IMR-90 (cell line): ENCODE data around the gene LRRC4C. TPM values are rescaled to one million over a fixed set of nuclear protein-coding genes. Genes with fewer than 3 reads are reported as not detected.

Source experiments
- ATAC-seq: fragments of 200-7000 bp; cut with Tn5 transposase; 2 replicates; pipeline ENCODE4 v1.9.1; 2020; ENCODE audit warnings: low read depth, mild to moderate bottlenecking, moderate library complexity
- BruUV-seq: library from RNA; stranded (reverse); fragments of 400-500 nt; replicated peaks from 2 replicates; lab custom pipeline; 2021; lab: Mats Ljungman, UMichigan
- CTCF ChIA-PET: fragments of 300-600 bp; formaldehyde crosslinking; extraction: SDS; loops from one replicate; lab custom pipeline; 2021; ENCODE audit warnings: antibody characterized with exemption; lab: Yijun Ruan, JAX
- POLR2A ChIA-PET: fragments of 300-600 bp; sonication (Branson Sonifier 250); formaldehyde crosslinking; loops from one replicate; lab custom pipeline; 2022; ENCODE audit warnings: antibody characterized with exemption; ENCODE audit not compliant: unreplicated experiment; lab: Charles Lee
- DNase-seq: peaks from one replicate; pipeline ENCODE4 v3.0.0; 2013
- H2AFZ ChIP-seq: replicated peaks from 2 replicates; pipeline ENCODE3; 2013; ENCODE audit warnings: low read length, mild to moderate bottlenecking; ENCODE audit not compliant: poor library complexity
- H2AK5ac ChIP-seq: 2 replicates; pipeline ENCODE4 v1.6.1; 2013; ENCODE audit warnings: low read depth, low read length, inconsistent platforms
- H2AK9ac ChIP-seq: replicated peaks from 2 replicates; pipeline ENCODE3; 2013; ENCODE audit warnings: mild to moderate bottlenecking, low read depth, low read length, moderate library complexity; ENCODE audit not compliant: poor library complexity
- H2BK120ac ChIP-seq: 2 replicates; pipeline ENCODE4 v1.6.1; 2013; ENCODE audit warnings: low read depth, low read length, inconsistent platforms
- H2BK15ac ChIP-seq: 3 replicates; pipeline ENCODE4 v1.6.1; 2013; ENCODE audit warnings: low read depth, low read length, inconsistent platforms
- H2BK20ac ChIP-seq: 2 replicates; pipeline ENCODE4 v1.6.1; 2013; ENCODE audit warnings: low read depth, mild to moderate bottlenecking, inconsistent platforms, low read length, moderate library complexity
- H2BK5ac ChIP-seq: 2 replicates; pipeline ENCODE4 v1.6.1; 2013; ENCODE audit warnings: mild to moderate bottlenecking, low read depth, low read length, inconsistent platforms; ENCODE audit not compliant: poor library complexity, severe bottlenecking
- H3K14ac ChIP-seq: replicated peaks from 2 replicates; pipeline ENCODE4 v1.6.1; 2013; ENCODE audit warnings: low read depth, low read length, inconsistent platforms
- H3K18ac ChIP-seq: 2 replicates; pipeline ENCODE4 v1.6.1; 2013; ENCODE audit warnings: low read depth, low read length, control low read depth
- H3K23ac ChIP-seq: 2 replicates; pipeline ENCODE4 v1.6.1; 2013; ENCODE audit warnings: low read depth, low read length, inconsistent platforms
- H3K27ac ChIP-seq: 2 replicates; pipeline ENCODE4 v1.5.1; 2013; ENCODE audit warnings: mild to moderate bottlenecking, control low read depth, low read length; ENCODE audit not compliant: insufficient read depth
- H3K27me3 ChIP-seq: 2 replicates; pipeline ENCODE4 v1.6.1; 2013; ENCODE audit warnings: low read length; ENCODE audit not compliant: control insufficient read depth, insufficient read depth
- H3K36me3 ChIP-seq: 2 replicates; pipeline ENCODE4 v1.6.1; 2013; ENCODE audit warnings: low read length, mixed read lengths; ENCODE audit not compliant: control insufficient read depth, insufficient read depth
- H3K4ac ChIP-seq: 2 replicates; pipeline ENCODE4 v1.6.1; 2013; ENCODE audit warnings: low read depth, low read length, inconsistent platforms
- H3K4me1 ChIP-seq: 2 replicates; pipeline ENCODE4 v1.6.1; 2013; ENCODE audit warnings: low read length, mixed read lengths; ENCODE audit not compliant: control insufficient read depth, insufficient read depth
- H3K4me2 ChIP-seq: 2 replicates; pipeline ENCODE4 v1.6.1; 2013; ENCODE audit warnings: low read depth, mild to moderate bottlenecking, control low read depth, low read length, moderate library complexity
- H3K4me3 ChIP-seq: 2 replicates; pipeline ENCODE4 v1.5.1; 2013; ENCODE audit warnings: low read depth, mild to moderate bottlenecking, control low read depth, low read length, moderate library complexity; ENCODE audit not compliant: insufficient read depth
- H3K56ac ChIP-seq: 2 replicates; pipeline ENCODE4 v1.6.1; 2013; ENCODE audit warnings: low read length, inconsistent platforms; ENCODE audit not compliant: insufficient read depth; ENCODE audit errors: extremely low read depth
- H3K79me1 ChIP-seq, 2 experiments: 2 replicates each; pipeline ENCODE4 v1.6.1; 2013; ENCODE audit warnings: low read length in 2 of 2, inconsistent platforms in 1 of 2, low read depth in 1 of 2
- H3K9ac ChIP-seq: 2 replicates; pipeline ENCODE4 v1.6.1; 2013; ENCODE audit warnings: low read depth, low read length, control low read depth
- H3K9me1 ChIP-seq: 2 replicates; pipeline ENCODE4 v1.6.1; 2013; ENCODE audit warnings: low read length, inconsistent platforms; ENCODE audit not compliant: insufficient read depth
- H3K9me3 ChIP-seq: 2 replicates; pipeline ENCODE4 v1.6.1; 2013; ENCODE audit warnings: low read length; ENCODE audit not compliant: control insufficient read depth, insufficient read depth
- H4K20me1 ChIP-seq: 2 replicates; pipeline ENCODE4 v1.6.1; 2013; ENCODE audit warnings: low read length, inconsistent platforms; ENCODE audit not compliant: insufficient read depth
- H4K5ac ChIP-seq: 2 replicates; pipeline ENCODE4 v1.6.1; 2013; ENCODE audit warnings: mild to moderate bottlenecking, low read depth, low read length, control low read depth
- H4K8ac ChIP-seq, 2 experiments: 2 replicates each; pipeline ENCODE4 v1.6.1; 2013; ENCODE audit warnings: low read depth in 2 of 2, low read length in 2 of 2, control low read depth in 1 of 2, inconsistent platforms in 1 of 2
- H4K91ac ChIP-seq: 2 replicates; pipeline ENCODE4 v1.6.1; 2013; ENCODE audit warnings: low read depth, low read length, inconsistent platforms; ENCODE audit not compliant: insufficient read depth
- BHLHE40 ChIP-seq: fragments of 150-350 bp; IDR thresholded peaks from 2 replicates; pipeline ENCODE4 v1.6.1; 2016; ENCODE audit warnings: mild to moderate bottlenecking, low read depth, low read length
- CEBPB ChIP-seq: IDR thresholded peaks from 2 replicates; pipeline ENCODE4 v1.6.1; 2012; ENCODE audit warnings: low read depth, low read length, improper control_type of control experiment
- CHD1 ChIP-seq: IDR thresholded peaks from 2 replicates; pipeline ENCODE4 v1.6.1; 2012; ENCODE audit warnings: low read depth, low read length, improper control_type of control experiment
- ELK1 ChIP-seq: fragments of 150-350 bp; IDR thresholded peaks from 2 replicates; pipeline ENCODE4 v1.6.1; 2016; ENCODE audit warnings: low read depth, mild to moderate bottlenecking, low read length, moderate library complexity, borderline replicate concordance
- MAFK ChIP-seq: IDR thresholded peaks from 2 replicates; pipeline ENCODE4 v1.6.1; 2012; ENCODE audit warnings: low read depth, low read length, improper control_type of control experiment
- MAZ ChIP-seq: IDR thresholded peaks from 2 replicates; pipeline ENCODE4 v1.6.1; 2012; ENCODE audit warnings: low read depth, mild to moderate bottlenecking, low read length, improper control_type of control experiment, moderate library complexity, borderline replicate concordance
- MXI1 ChIP-seq: IDR thresholded peaks from 2 replicates; pipeline ENCODE4 v1.6.1; 2012; ENCODE audit warnings: low read depth, mild to moderate bottlenecking, low read length, moderate library complexity, borderline replicate concordance
- NFE2L2 ChIP-seq: fragments of 150-350 bp; IDR thresholded peaks from 2 replicates; pipeline ENCODE4 v1.6.1; 2016; ENCODE audit warnings: low read depth, mild to moderate bottlenecking, low read length
- POLR2A ChIP-seq: IDR thresholded peaks from 2 replicates; pipeline ENCODE4 v1.6.1; 2012; ENCODE audit warnings: mild to moderate bottlenecking, low read depth, low read length
- RAD21 ChIP-seq: IDR thresholded peaks from 2 replicates; pipeline ENCODE4 v1.6.1; 2012; ENCODE audit warnings: low read length, improper control_type of control experiment
- RCOR1 ChIP-seq: IDR thresholded peaks from 2 replicates; pipeline ENCODE4 v1.6.1; 2012; ENCODE audit warnings: mild to moderate bottlenecking, low read length, improper control_type of control experiment; ENCODE audit not compliant: insufficient replicate concordance
- RFX5 ChIP-seq: IDR thresholded peaks from 2 replicates; pipeline ENCODE4 v1.8.0; 2012; ENCODE audit warnings: low read depth, mild to moderate bottlenecking, low read length, moderate library complexity
- SMC3 ChIP-seq: fragments of 150-350 bp; IDR thresholded peaks from 2 replicates; pipeline ENCODE4 v1.6.1; 2016; ENCODE audit warnings: low read depth, mild to moderate bottlenecking, antibody characterized with exemption, low read length, moderate library complexity
- USF2 ChIP-seq: fragments of 150-350 bp; IDR thresholded peaks from 2 replicates; pipeline ENCODE4 v1.6.1; 2017; ENCODE audit warnings: mild to moderate bottlenecking, antibody characterized with exemption, low read length, low read depth
- WGBS, 2 experiments: methylation state at CpG; one replicate each; pipeline versions ENCODE4 v1.1.5 to v1.1.7; 2013; ENCODE audit warnings: missing lambda C conversion rate in 2 of 2; ENCODE audit not compliant: insufficient read length in 1 of 2; ENCODE audit errors: extremely low coverage in 2 of 2; 5-methylcytosine and 5-hydroxymethylcytosine counted together
- dilution Hi-C: fragments of 300-500 bp; cut with HindIII; formaldehyde crosslinking; loops from one replicate; pipeline ENCODE4 v1.14.3; 2018; ENCODE audit warnings: low sequenced_read_pairs; ENCODE audit not compliant: unreplicated experiment
- in situ Hi-C: fragments of 300-500 bp; cut with MboI; formaldehyde crosslinking; loops from 3 replicates; pipeline ENCODE4 v1.14.3; 2019; ENCODE audit warnings: low sequenced_read_pairs, inconsistent platforms, mixed read lengths
- intact Hi-C: fragments of 100-400 bp; cut with micrococcal nuclease; formaldehyde crosslinking; loops from 2 replicates; pipeline ENCODE4 v1.10.0; 2022
- polyA plus RNA-seq, 3 experiments: library from polyadenylated mRNA; depleted of rRNA; stranded (reverse); fragments of >200 nt; gene quantifications; 2 replicates each; pipeline ENCODE4 v1.2.3, GENCODE V29; 2012; ENCODE audit warnings: low replicate concordance in 1 of 3
- total RNA-seq: library from RNA; depleted of rRNA; stranded (reverse); fragments of >200 nt; gene quantifications from 2 replicates; pipeline ENCODE4 v1.2.3, GENCODE V29; 2012

The LRRC4C gene
- total and polyA plus RNA-seq, 2 of the 4 experiments (the other 2 are of a cell fraction): under 0.01 to 0.03 TPM

- no peak overlapping the region for H3K18ac ChIP-seq
- H3K27ac ChIP-seq: no peak overlapping the region
- H3K14ac ChIP-seq: no peak overlapping the region
- no peak overlapping the region for H4K5ac ChIP-seq
- no peak overlapping the region for H4K91ac ChIP-seq
- H3K9ac ChIP-seq: no peak overlapping the region
- H4K20me1 ChIP-seq: no peaks in the 10 kb centered on the region
- ChIA-PET CTCF (no interaction called here), POLR2A (no interaction called here)
- no peak overlapping the region for H2AK5ac ChIP-seq
- TF ChIP-seq MXI1 (no peak), SMC3 (no peak), POLR2A (no peak), USF2 (no peak), RCOR1 (no peak), MAZ (no peak), CHD1 (no peak), RAD21 (no peak), NFE2L2 (no peak), ELK1 (no peak), CEBPB (no peak), MAFK (no peak), BHLHE40 (no peak), RFX5 (no peak)
- BruUV-seq: no TSS peak
- H3K9me1 ChIP-seq: no peaks in the 10 kb centered on the region
- no peak overlapping the region for H2AK9ac ChIP-seq
- ATAC-seq (no peak), DNase-seq (no peak)
- no peak overlapping the region for H3K56ac ChIP-seq
- H3K27me3 ChIP-seq: no peaks in the 10 kb centered on the region
- H2BK20ac ChIP-seq: no peak overlapping the region
- H2BK5ac ChIP-seq: no peak overlapping the region
- H2BK120ac ChIP-seq: no peak overlapping the region
- no peaks in the 10 kb centered on the region for H3K4me1 ChIP-seq
- intact Hi-C loops (no loop called here), in situ Hi-C loops (no loop called here), dilution Hi-C loops (no loop called here)
- no peaks in the 10 kb centered on the region for H3K79me1 ChIP-seq
- H2AFZ ChIP-seq: no peak overlapping the region
- H3K9me3 ChIP-seq: peaks cover 5% of the 10 kb centered on the region; the same call in 1 of the 2 replicates
- no peak overlapping the region for H3K4me3 ChIP-seq
- H2BK15ac ChIP-seq: no peak overlapping the region
- WGBS, 2 experiments: no CpG with 5 or more reads among the region's 2 CpGs
- no peak overlapping the region for H3K23ac ChIP-seq
- no peaks in the 10 kb centered on the region for H3K36me3 ChIP-seq
- no peak overlapping the region for H4K8ac ChIP-seq
- no peak overlapping the region for H3K4me2 ChIP-seq
- no peak overlapping the region for H3K4ac ChIP-seq
These were observed 38.5 kb upstream of the LRRC4C start for GRCh38 chr11:41497974-41498373.
